GM21786 (cell line): Measurements from ENCODE around the gene UBE2G2.

ENCODE experiments used
- ATAC-seq: cut with Tn5 transposase; IDR thresholded peaks from one replicate; pipeline ENCODE4 v1.9.1; 2021; ENCODE audit not compliant: unreplicated experiment

The UBE2G2 gene

GRCh38 chr21:44791993-44792392 lies 9.6 kb downstream of the UBE2G2 start:
- no peak for ATAC-seq

GRCh38 chr21:44791246-44791645 lies 10.4 kb downstream of the UBE2G2 start:
- no peak for ATAC-seq

GRCh38 chr21:44790368-44790767 lies 11.3 kb downstream of the UBE2G2 start:
- no peak for ATAC-seq

GRCh38 chr21:44789880-44790279 lies 11.7 kb downstream of the UBE2G2 start:
- ATAC-seq, result no peak

- no peak for ATAC-seq
Observed at GRCh38 chr21:44785620-44786335, 15.8 kb downstream of the UBE2G2 start.

GRCh38 chr21:44784810-44785209 lies 16.8 kb downstream of the UBE2G2 start:
- no peak for ATAC-seq

GRCh38 chr21:44783020-44783696 lies 18.5 kb downstream of the UBE2G2 start:
- no peak for ATAC-seq

- ATAC-seq, result no peak
Observed at GRCh38 chr21:44780767-44781459, 20.7 kb downstream of the UBE2G2 start.

- ATAC-seq, result no peak
Observed at GRCh38 chr21:44780137-44780502, 21.5 kb downstream of the UBE2G2 start.

GRCh38 chr21:44779417-44780136 lies 22.0 kb downstream of the UBE2G2 start:
- ATAC-seq, result no peak

GRCh38 chr21:44778983-44779382 lies 22.6 kb downstream of the UBE2G2 start:
- no peak for ATAC-seq

- no peak for ATAC-seq
Observed at GRCh38 chr21:44778499-44778911, 23.1 kb downstream of the UBE2G2 start.

- no peak for ATAC-seq
Observed at GRCh38 chr21:44778094-44778493, 23.5 kb downstream of the UBE2G2 start.

- no peak for ATAC-seq
Observed at GRCh38 chr21:44774972-44775371, 26.6 kb downstream of the UBE2G2 start.

- ATAC-seq, result no peak
Observed at GRCh38 chr21:44773291-44773932, 28.2 kb downstream of the UBE2G2 start.

- ATAC-seq, result no peak
Observed at GRCh38 chr21:44771896-44772525, 29.6 kb downstream of the UBE2G2 start.

- ATAC-seq, result no peak
Observed at GRCh38 chr21:44767834-44768831, 33.5 kb downstream of the UBE2G2 start.

- ATAC-seq, result no peak
Observed at GRCh38 chr21:44766818-44767354, 34.7 kb downstream of the UBE2G2 start.
